SU-DHL-6 (cell line): ENCODE measurements around the gene TOX2.

Experiments
- EZH2phosphoT487 ChIP-seq: fragments of 200-600 bp; sonication (generic), shearing (Covaris generic); conservative IDR thresholded peaks from 2 replicates; pipeline ENCODE4 v1.6.1; 2018; ENCODE audit warnings: mild to moderate bottlenecking, antibody characterized with exemption, low read length, moderate library complexity, mixed read lengths
- TF ChIP-seq, protein P1 (sequence below): fragments of 200-600 bp; sonication (generic); IDR thresholded peaks from one replicate; pipeline ENCODE4 v1.5.1; 2017; ENCODE audit warnings: antibody characterized with exemption, mild to moderate bottlenecking, low read length, moderate library complexity; ENCODE audit not compliant: insufficient read depth, poor library complexity, severe bottlenecking

DNA sequence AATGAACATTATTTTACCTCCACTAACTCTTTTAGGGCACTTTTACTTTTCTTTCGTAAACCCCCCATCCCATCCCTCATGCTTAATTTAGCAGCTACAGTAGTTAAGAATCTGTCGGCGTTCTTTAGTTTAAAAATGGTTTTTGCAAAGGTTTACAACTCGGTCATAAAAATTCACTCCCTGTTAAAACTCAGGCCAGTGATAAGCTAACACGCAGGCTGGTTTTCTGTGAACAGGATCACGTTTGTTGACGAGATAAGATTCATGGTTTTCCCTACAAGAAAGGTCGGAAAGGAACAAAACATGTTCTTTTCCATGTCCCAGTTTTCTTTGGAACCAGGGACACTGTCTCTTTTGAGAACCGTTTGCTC is 101.1 kb downstream of the TOX2 start:
- TF ChIP-seq, protein P1, sequence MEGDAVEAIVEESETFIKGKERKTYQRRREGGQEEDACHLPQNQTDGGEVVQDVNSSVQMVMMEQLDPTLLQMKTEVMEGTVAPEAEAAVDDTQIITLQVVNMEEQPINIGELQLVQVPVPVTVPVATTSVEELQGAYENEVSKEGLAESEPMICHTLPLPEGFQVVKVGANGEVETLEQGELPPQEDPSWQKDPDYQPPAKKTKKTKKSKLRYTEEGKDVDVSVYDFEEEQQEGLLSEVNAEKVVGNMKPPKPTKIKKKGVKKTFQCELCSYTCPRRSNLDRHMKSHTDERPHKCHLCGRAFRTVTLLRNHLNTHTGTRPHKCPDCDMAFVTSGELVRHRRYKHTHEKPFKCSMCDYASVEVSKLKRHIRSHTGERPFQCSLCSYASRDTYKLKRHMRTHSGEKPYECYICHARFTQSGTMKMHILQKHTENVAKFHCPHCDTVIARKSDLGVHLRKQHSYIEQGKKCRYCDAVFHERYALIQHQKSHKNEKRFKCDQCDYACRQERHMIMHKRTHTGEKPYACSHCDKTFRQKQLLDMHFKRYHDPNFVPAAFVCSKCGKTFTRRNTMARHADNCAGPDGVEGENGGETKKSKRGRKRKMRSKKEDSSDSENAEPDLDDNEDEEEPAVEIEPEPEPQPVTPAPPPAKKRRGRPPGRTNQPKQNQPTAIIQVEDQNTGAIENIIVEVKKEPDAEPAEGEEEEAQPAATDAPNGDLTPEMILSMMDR, result no peak
- no peak for TF ChIP-seq EZH2phosphoT487
